ENCODE results near the gene ZNF423. TPM values are rescaled to one million over a fixed set of nuclear protein-coding genes. Genes with fewer than 3 reads are reported as not detected.

Gene ZNF423
- total and polyA plus RNA-seq, 3 experiments from 2014 or later: not detected

GRCh38 chr16:49716339-49716934 is 139.5 kb downstream of the ZNF423 start:
- H3K4me1 Mint-ChIP-seq: no peaks in the 10 kb centered on the region
- H3K27me3 ChIP-seq (ENCODE audit: insufficient read depth, low read length, poor library complexity, severe bottlenecking): no peaks in the 10 kb centered on the region
- H3K4me1 ChIP-seq (ENCODE audit: insufficient read depth, low read length): no peaks in the 10 kb centered on the region
- no peaks in the 10 kb centered on the region for H3K9me3 Mint-ChIP-seq
- no peak overlapping the region for H3K4me3 ChIP-seq (ENCODE audit: low read length)
- CTCF ChIA-PET: no interaction called here
- H3K9me3 ChIP-seq (ENCODE audit: low read length): no peaks in the 10 kb centered on the region
- H3K36me3 ChIP-seq (ENCODE audit: insufficient read depth, low read length): no peaks in the 10 kb centered on the region
- no peak for DNase-seq
- peaks cover 1 to 4% of the 10 kb centered on the region in 2 donors for H3K27me3 Mint-ChIP-seq
- no peak overlapping the region for H3K27ac Mint-ChIP-seq
- H3K36me3 Mint-ChIP-seq: no peaks in the 10 kb centered on the region
- no peak overlapping the region for H3K4me3 Mint-ChIP-seq
- H3K27ac ChIP-seq (ENCODE audit: low read depth, low read length): no peak overlapping the region
- POLR2A ChIA-PET: no interaction called here

DNA sequence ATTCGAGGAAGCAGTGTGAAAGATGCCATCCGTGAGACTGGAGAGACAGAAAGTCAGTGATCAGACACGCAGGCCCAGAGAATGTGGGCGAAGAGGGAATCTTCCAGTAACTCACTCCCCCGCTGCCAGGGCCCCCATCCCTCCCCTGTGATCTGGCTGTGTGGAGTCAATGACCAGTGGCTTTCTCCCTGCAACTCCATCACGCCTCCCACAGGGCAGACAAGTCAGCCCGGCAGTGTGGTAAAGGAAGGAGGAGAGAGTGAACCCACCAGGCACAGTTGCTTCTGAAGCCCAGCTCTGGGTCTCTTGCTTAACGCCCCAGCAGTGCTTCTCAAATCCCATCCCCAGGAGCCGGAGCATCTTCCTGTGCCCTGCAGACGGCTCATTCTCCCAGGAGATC is 142.1 kb downstream of the ZNF423 start:
- H3K4me3 ChIP-seq (ENCODE audit: low read length): no peak overlapping the region
- no peaks in the 10 kb centered on the region for H3K4me1 Mint-ChIP-seq
- H3K27me3 Mint-ChIP-seq: peaks cover 0 to 1% of the 10 kb centered on the region in 2 donors
- POLR2A ChIA-PET: no interaction called here
- no peaks in the 10 kb centered on the region for H3K9me3 ChIP-seq (ENCODE audit: low read length)
- no peak for DNase-seq
- no peak overlapping the region for H3K4me3 Mint-ChIP-seq
- CTCF ChIA-PET: interaction anchor here (0.7 kb wide), 1 partner anchor 358 kb away, joined by 4 read pairs; no protein-coding TSS in a partner anchor
- H3K36me3 Mint-ChIP-seq: no peaks in the 10 kb centered on the region
- no peaks in the 10 kb centered on the region for H3K36me3 ChIP-seq (ENCODE audit: insufficient read depth, low read length)
- no peaks in the 10 kb centered on the region for H3K4me1 ChIP-seq (ENCODE audit: insufficient read depth, low read length)
- H3K27me3 ChIP-seq (ENCODE audit: insufficient read depth, low read length, poor library complexity, severe bottlenecking): no peaks in the 10 kb centered on the region
- H3K9me3 Mint-ChIP-seq: no peaks in the 10 kb centered on the region
- H3K27ac Mint-ChIP-seq: no peak overlapping the region
- no peak overlapping the region for H3K27ac ChIP-seq (ENCODE audit: low read depth, low read length)

GRCh38 chr16:49712542-49712941 is 143.4 kb downstream of the ZNF423 start:
- DNase-seq: no peak
- no peak overlapping the region for H3K4me3 ChIP-seq (ENCODE audit: low read length)
- Mint-ChIP-seq H3K4me1 (no peaks in the 10 kb centered on the region), H3K4me3 (no peak overlapping the region), H3K27ac (no peak overlapping the region), H3K9me3 (no peaks in the 10 kb centered on the region), H3K36me3 (no peaks in the 10 kb centered on the region), H3K27me3 (peaks cover 3 to 4% of the 10 kb centered on the region in 2 donors)
- no peak overlapping the region for H3K27ac ChIP-seq (ENCODE audit: low read depth, low read length)
- ChIA-PET POLR2A (no interaction called here), CTCF (no interaction called here)
- no peaks in the 10 kb centered on the region for H3K36me3 ChIP-seq (ENCODE audit: insufficient read depth, low read length)
- H3K9me3 ChIP-seq (ENCODE audit: low read length): no peaks in the 10 kb centered on the region
- no peaks in the 10 kb centered on the region for H3K27me3 ChIP-seq (ENCODE audit: insufficient read depth, low read length, poor library complexity, severe bottlenecking)
- no peaks in the 10 kb centered on the region for H3K4me1 ChIP-seq (ENCODE audit: insufficient read depth, low read length)

DNA sequence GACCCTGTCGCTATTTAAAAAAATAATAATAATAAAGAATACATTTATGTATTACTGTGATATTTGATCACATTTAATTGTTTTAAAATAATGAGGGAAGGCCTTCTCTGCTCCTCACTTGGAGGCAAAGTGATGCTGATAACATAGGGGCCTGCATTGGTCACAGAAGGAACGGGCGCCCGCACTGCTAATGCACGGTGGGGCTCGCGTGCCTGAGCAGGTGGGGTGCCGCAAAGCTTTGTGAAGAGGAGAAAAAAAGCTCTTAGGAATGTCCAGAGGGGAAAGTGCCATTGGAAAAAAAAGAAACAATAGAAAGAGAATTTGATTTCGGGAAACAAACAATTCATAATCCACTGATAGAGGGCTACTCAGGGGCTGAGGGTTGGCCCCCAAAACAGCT is 143.8 kb downstream of the ZNF423 start:
- Histone ChIP-seq H3K36me3 (ENCODE audit: insufficient read depth, low read length) (no peaks in the 10 kb centered on the region), H3K27ac (ENCODE audit: low read depth, low read length) (no peak overlapping the region), H3K27me3 (ENCODE audit: insufficient read depth, low read length, poor library complexity, severe bottlenecking) (no peaks in the 10 kb centered on the region), H3K4me1 (ENCODE audit: insufficient read depth, low read length) (no peaks in the 10 kb centered on the region), H3K4me3 (ENCODE audit: low read length) (no peak overlapping the region), H3K9me3 (ENCODE audit: low read length) (no peaks in the 10 kb centered on the region)
- Mint-ChIP-seq H3K36me3 (no peaks in the 10 kb centered on the region), H3K27ac (no peak overlapping the region), H3K9me3 (no peaks in the 10 kb centered on the region), H3K4me3 (no peak overlapping the region), H3K27me3 (peaks cover 3 to 4% of the 10 kb centered on the region in 2 donors), H3K4me1 (no peaks in the 10 kb centered on the region)
- ChIA-PET POLR2A (no interaction called here), CTCF (no interaction called here)
- DNase-seq: no peak

GRCh38 chr16:49709057-49709456 is 146.9 kb downstream of the ZNF423 start:
- Histone ChIP-seq H3K36me3 (ENCODE audit: insufficient read depth, low read length) (no peaks in the 10 kb centered on the region), H3K9me3 (ENCODE audit: low read length) (no peaks in the 10 kb centered on the region), H3K27me3 (ENCODE audit: insufficient read depth, low read length, poor library complexity, severe bottlenecking) (no peaks in the 10 kb centered on the region), H3K27ac (ENCODE audit: low read depth, low read length) (no peak overlapping the region), H3K4me1 (ENCODE audit: insufficient read depth, low read length) (no peaks in the 10 kb centered on the region), H3K4me3 (ENCODE audit: low read length) (no peak overlapping the region)
- H3K27me3 Mint-ChIP-seq: peaks cover 3 to 5% of the 10 kb centered on the region in 2 donors
- H3K4me1 Mint-ChIP-seq: no peaks in the 10 kb centered on the region
- POLR2A ChIA-PET: no interaction called here
- H3K27ac Mint-ChIP-seq: no peak overlapping the region
- no peaks in the 10 kb centered on the region for H3K36me3 Mint-ChIP-seq
- CTCF ChIA-PET: no interaction called here
- no peaks in the 10 kb centered on the region for H3K9me3 Mint-ChIP-seq
- no peak overlapping the region for H3K4me3 Mint-ChIP-seq
- DNase-seq: no peak

- H3K27ac ChIP-seq (ENCODE audit: low read depth, low read length): no peak overlapping the region
- no peak overlapping the region for H3K4me3 ChIP-seq (ENCODE audit: low read length)
- H3K9me3 ChIP-seq (ENCODE audit: low read length): no peaks in the 10 kb centered on the region
- no peaks in the 10 kb centered on the region for H3K4me1 Mint-ChIP-seq
- H3K4me3 Mint-ChIP-seq: no peak overlapping the region
- CTCF ChIA-PET: no interaction called here
- H3K36me3 Mint-ChIP-seq: no peaks in the 10 kb centered on the region
- no peak for DNase-seq
- POLR2A ChIA-PET: no interaction called here
- no peaks in the 10 kb centered on the region for H3K36me3 ChIP-seq (ENCODE audit: insufficient read depth, low read length)
- H3K4me1 ChIP-seq (ENCODE audit: insufficient read depth, low read length): no peaks in the 10 kb centered on the region
- H3K27me3 Mint-ChIP-seq: peaks cover 3 to 4% of the 10 kb centered on the region in 2 donors
- no peaks in the 10 kb centered on the region for H3K9me3 Mint-ChIP-seq
- H3K27me3 ChIP-seq (ENCODE audit: insufficient read depth, low read length, poor library complexity, severe bottlenecking): no peaks in the 10 kb centered on the region
- no peak overlapping the region for H3K27ac Mint-ChIP-seq
Measured at GRCh38 chr16:49708491-49708890, 147.4 kb downstream of the ZNF423 start.

DNA sequence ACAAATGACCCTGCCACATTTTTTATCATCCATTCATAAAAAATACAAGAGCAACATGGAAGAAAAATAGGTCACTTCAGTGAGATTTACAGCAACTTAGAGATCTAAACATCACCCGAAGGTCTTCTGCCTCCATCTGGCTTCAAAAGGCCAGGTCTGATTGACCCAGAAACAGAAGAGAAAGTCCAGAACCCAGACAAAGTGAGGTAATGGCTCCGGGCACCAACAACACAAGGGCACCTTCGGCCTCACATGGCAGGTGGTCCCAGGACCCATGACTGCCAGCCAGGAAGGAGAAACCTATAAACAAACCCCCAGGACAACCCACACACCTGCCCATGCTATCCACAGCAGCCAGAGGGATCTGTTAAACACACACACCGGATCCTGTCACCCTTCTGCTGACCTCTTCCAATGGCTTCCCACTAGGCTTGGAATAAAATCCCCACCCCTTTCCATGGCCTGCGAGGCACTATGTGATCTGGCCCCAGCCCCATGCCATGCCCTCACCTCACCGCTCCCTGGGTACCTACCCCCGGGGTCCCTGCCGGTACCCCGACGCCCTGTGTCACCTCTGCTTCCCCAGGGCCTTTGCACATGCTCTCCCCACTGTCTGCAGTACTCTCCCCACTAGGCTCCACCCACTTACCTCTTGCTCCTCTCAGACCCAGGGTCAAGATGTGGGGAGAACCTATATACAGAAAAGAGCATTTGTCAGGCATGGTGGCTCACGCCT is 149.1 kb downstream of the ZNF423 start:
- Histone ChIP-seq H3K36me3 (ENCODE audit: insufficient read depth, low read length) (no peaks in the 10 kb centered on the region), H3K4me3 (ENCODE audit: low read length) (no peak overlapping the region), H3K27ac (ENCODE audit: low read depth, low read length) (no peak overlapping the region), H3K4me1 (ENCODE audit: insufficient read depth, low read length) (no peaks in the 10 kb centered on the region), H3K27me3 (ENCODE audit: insufficient read depth, low read length, poor library complexity, severe bottlenecking) (no peaks in the 10 kb centered on the region), H3K9me3 (ENCODE audit: low read length) (no peaks in the 10 kb centered on the region)
- Mint-ChIP-seq H3K4me3 (no peak overlapping the region), H3K4me1 (no peaks in the 10 kb centered on the region), H3K9me3 (no peaks in the 10 kb centered on the region), H3K36me3 (no peaks in the 10 kb centered on the region), H3K27ac (no peak overlapping the region), H3K27me3 (peaks cover 3 to 4% of the 10 kb centered on the region in 2 donors)
- ChIA-PET POLR2A (no interaction called here), CTCF (no interaction called here)
- DNase-seq: no peak

GRCh38 chr16:49704586-49705155 is 151.2 kb downstream of the ZNF423 start:
- Mint-ChIP-seq H3K4me1 (no peaks in the 10 kb centered on the region), H3K9me3 (no peaks in the 10 kb centered on the region), H3K4me3 (no peak overlapping the region), H3K27ac (no peak overlapping the region), H3K36me3 (no peaks in the 10 kb centered on the region), H3K27me3 (peaks cover 3 to 4% of the 10 kb centered on the region in 2 donors)
- CTCF ChIA-PET: no interaction called here
- DNase-seq: no peak
- Histone ChIP-seq H3K27me3 (ENCODE audit: insufficient read depth, low read length, poor library complexity, severe bottlenecking) (no peaks in the 10 kb centered on the region), H3K4me3 (ENCODE audit: low read length) (no peak overlapping the region), H3K4me1 (ENCODE audit: insufficient read depth, low read length) (no peaks in the 10 kb centered on the region), H3K27ac (ENCODE audit: low read depth, low read length) (no peak overlapping the region), H3K36me3 (ENCODE audit: insufficient read depth, low read length) (no peaks in the 10 kb centered on the region), H3K9me3 (ENCODE audit: low read length) (no peaks in the 10 kb centered on the region)
- POLR2A ChIA-PET: no interaction called here

Measured in CD8-positive, alpha-beta memory T cell (primary cell).